Pancreas (tissue), 10 donors: ENCODE measurements around the gene MYZAP. TPM values are rescaled to one million over a fixed set of nuclear protein-coding genes. Genes with fewer than 3 reads are reported as not detected.

Source experiments
- ATAC-seq, 4 donors: fragments of 200-7000 bp; cut with Tn5 transposase; one replicate each; pipeline versions ENCODE4 v1.8.0 to v1.9.1; 2020; ENCODE audit warnings: mild to moderate bottlenecking in 4 of 4, moderate library complexity in 4 of 4
- DNase-seq, 6 donors: peaks; one replicate each; pipeline ENCODE4 v3.0.0-alpha.2; 2020
- FAIRE-seq: peaks from 2 replicates; lab custom pipeline; 2012; peaks lifted over from hg19 to GRCh38; lab: Jason Lieb, UNC
- H3K27ac ChIP-seq, 4 donors: fragments of 200-600 bp; sonication (generic); 1 replicate in 3 of 4; 2 replicates in 1 of 4; pipeline versions ENCODE4 v1.5.0 to v1.8.0; 2020
- H3K27me3 ChIP-seq, 4 donors: fragments of 200-600 bp; one replicate each; pipeline ENCODE4 v1.8.0; 2021
- H3K36me3 ChIP-seq, 3 donors: fragments of 200-600 bp; sonication (generic) in 1 of 3; one replicate each; pipeline versions ENCODE4 v1.5.0 to v1.8.0; 2020 to 2021
- H3K4me1 ChIP-seq, 3 donors: fragments of 200-600 bp; one replicate each; pipeline ENCODE4 v1.8.0; 2021
- H3K4me3 ChIP-seq, 4 donors: fragments of 200-600 bp; sonication (generic) in 2 of 4; one replicate each; pipeline versions ENCODE4 v1.5.0 to v1.8.0; 2020 to 2021
- H3K9me3 ChIP-seq, 4 donors: fragments of 200-600 bp; one replicate each; pipeline ENCODE4 v1.8.0; 2021
- whole genome bisulfite sequencing, 2 donors: extraction: QIAGEN DNeasy Blood & Tissue Kit; methylation state at CpG; one replicate each; pipeline ENCODE4 v1.1.7; 2013; 5-methylcytosine and 5-hydroxymethylcytosine counted together
- intact Hi-C, 3 donors: fragments of 100-400 bp; cut with DNase I; formaldehyde crosslinking; loops; one replicate each; pipeline versions ENCODE4 v1.11.1 to v1.14.2; 2022
- polyA plus RNA-seq, 2 donors: library from polyadenylated mRNA; stranded (reverse); fragments of 200-250 nt; gene quantifications; one replicate each; pipeline ENCODE4 v1.2.3, GENCODE V29; 2013
- total RNA-seq, 6 donors: library from RNA; stranded (reverse); fragmentation: NEBNext Ultra II Directional in 4 of 6; extraction: Animal tissue kit (Norgen Biotek cat#: 25700) in 4 of 6; gene quantifications; one replicate each; pipeline versions ENCODE4 v1.2.1 to v1.2.4, GENCODE V29; 2021 to 2023
- TF ChIP-seq, protein P1 (sequence below), 4 donors: fragments of 200-600 bp; sonication (generic) in 3 of 4; IDR thresholded peaks; one replicate each; pipeline versions ENCODE4 v1.5.0 to v1.8.0; 2021; ENCODE audit warnings: antibody characterized with exemption in 4 of 4
- donor health status: healthy with polysubstance abuse.
- donor health status: DM: no; HTN: no; CAD: no; lungs with moderate emphysema.
- donor health status: DM: no; HTN: no; CAD: no.
- donor health status: control.
- donor health status: control.
- donor health status: Bipolar disorder and iron deficiency.
- donor health status: DM: yes; HTN: yes; CAD: no.
- donor health status: DM: no; HTN: no; CAD: no.
- donor health status: DM: no; HTN: no; CAD: no.
- donor health status: DM: yes; HTN: yes; CAD: no.

The MYZAP gene
- total RNA-seq (10 to 100 TPM in 3 of 6 donors, 1 to 10 TPM in 3; 6.7 to 13.4 (median 9.7) TPM), polyA plus RNA-seq (10 to 100 TPM in 1 of 2 donors, 1 to 10 TPM in 1; 5.4 to 10.0 TPM)

DNA sequence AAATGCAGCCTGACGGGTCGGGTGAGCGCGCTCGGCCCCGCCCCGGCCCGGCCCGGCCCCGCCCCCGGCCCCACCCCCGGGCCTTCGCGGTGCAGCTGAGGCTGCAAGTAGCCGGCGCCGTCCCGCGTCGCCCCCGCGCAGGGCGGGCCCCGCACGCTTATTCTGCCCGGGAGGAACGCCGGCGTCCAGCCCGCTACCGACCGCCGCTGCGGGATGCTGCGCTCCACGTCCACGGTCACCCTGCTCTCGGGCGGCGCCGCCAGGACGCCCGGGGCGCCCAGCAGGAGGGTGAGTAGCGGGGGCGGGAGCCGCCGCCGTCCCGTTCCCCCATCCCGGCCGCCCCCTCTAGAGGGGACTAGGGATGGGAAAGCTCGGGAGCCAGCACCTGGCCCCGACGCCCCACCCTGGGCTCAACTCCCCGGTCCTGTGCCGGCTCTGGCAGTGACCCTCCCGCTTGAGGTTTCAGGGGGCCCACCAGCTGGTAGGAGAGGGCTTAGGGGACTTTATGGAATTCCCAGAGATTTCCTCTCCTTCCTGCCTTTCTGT, at the start of gene MYZAP:
TSS of gene MYZAP (plus strand) at position 83 of the 546 bp plus-strand sequence. CDS start at position 214, 131 bp downstream.
- TF ChIP-seq, protein P1, sequence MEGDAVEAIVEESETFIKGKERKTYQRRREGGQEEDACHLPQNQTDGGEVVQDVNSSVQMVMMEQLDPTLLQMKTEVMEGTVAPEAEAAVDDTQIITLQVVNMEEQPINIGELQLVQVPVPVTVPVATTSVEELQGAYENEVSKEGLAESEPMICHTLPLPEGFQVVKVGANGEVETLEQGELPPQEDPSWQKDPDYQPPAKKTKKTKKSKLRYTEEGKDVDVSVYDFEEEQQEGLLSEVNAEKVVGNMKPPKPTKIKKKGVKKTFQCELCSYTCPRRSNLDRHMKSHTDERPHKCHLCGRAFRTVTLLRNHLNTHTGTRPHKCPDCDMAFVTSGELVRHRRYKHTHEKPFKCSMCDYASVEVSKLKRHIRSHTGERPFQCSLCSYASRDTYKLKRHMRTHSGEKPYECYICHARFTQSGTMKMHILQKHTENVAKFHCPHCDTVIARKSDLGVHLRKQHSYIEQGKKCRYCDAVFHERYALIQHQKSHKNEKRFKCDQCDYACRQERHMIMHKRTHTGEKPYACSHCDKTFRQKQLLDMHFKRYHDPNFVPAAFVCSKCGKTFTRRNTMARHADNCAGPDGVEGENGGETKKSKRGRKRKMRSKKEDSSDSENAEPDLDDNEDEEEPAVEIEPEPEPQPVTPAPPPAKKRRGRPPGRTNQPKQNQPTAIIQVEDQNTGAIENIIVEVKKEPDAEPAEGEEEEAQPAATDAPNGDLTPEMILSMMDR (IDR thresholded peaks at IDR 0.05) = no peak
- Histone ChIP-seq H3K27me3 (no peaks in the 10 kb centered on the region), H3K9me3 (no peaks in the 10 kb centered on the region), H3K36me3 (no peaks in the 10 kb centered on the region), H3K4me3 (peak within 1 kb of the TSS; percentile 64 to 88 (median 74)), H3K27ac (peak within 1 kb of the TSS; percentile 75 to 92 (median 86)), H3K4me1 (peaks cover 33 to 47% (median 41%) of the 10 kb centered on the region in 3 donors)
- intact Hi-C loops = no loop called here
- DNase-seq (peak in 5 of 6 donors; percentile 66 to 87 (median 84)), FAIRE-seq (no peak), ATAC-seq (peak; percentile 69 to 82 (median 73))
- 0 to 1% methylated on average over 15 to 58 of the region's 58 CpGs for WGBS, 2 donors

GRCh38 chr15:57542505-57542817, 49.2 kb upstream of the MYZAP start:
- TF ChIP-seq, protein P1 (IDR thresholded peaks at IDR 0.05) = no peak
- peaks cover 0 to 42% (median 13%) of the 10 kb centered on the region in 3 donors for H3K36me3 ChIP-seq
- H3K27me3 ChIP-seq = no peaks in the 10 kb centered on the region
- 30 to 51% methylated on average over 4 of the region's 4 CpGs for WGBS, 2 donors
- no peak for FAIRE-seq
- H3K4me3 ChIP-seq = no peak overlapping the region
- no peak overlapping the region for H3K27ac ChIP-seq
- intact Hi-C loops = loop anchor here in 2 of 3 donors (5.0 to 10.0 kb wide), 2 partner anchors 205 to 208 kb away; no protein-coding TSS in a partner anchor
- ATAC-seq = no peak
- H3K4me1 ChIP-seq = peaks cover 0 to 4% (median 2%) of the 10 kb centered on the region in 3 donors
- no peak for DNase-seq
- no peaks in the 10 kb centered on the region for H3K9me3 ChIP-seq

DNA sequence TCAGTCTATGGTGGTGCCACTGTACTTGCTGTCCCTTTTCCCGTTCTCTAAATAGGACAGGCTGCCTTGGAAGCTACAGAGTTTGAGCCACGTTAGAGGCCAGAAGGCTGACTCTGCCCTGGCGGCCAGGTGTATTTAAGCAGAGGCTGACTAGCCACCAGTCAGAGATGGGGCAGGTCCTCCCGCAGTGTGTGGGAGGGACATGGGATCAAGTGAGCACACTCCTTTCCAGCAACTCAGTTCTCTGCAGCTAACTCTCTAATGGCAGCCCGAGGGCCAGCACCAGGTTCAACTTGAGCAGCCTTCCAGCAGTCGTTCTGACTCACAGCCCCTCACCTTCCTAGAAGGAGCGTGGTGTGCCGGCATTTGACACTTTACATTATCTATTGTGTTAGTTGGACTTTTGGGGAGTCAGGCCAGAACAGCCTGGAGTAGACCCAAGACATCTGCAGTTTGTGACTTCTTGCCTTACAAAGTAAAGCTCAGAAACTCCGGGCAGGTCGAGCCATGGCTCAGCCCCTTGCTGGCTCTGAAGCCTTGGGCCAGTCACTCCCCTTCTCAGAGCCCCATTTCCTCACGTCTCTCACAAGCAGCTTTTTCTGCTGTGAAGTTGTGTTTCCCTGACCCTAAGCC, 46.7 kb upstream of the MYZAP start:
- TF ChIP-seq, protein P1 (IDR thresholded peaks at IDR 0.05) = no peak
- H3K4me3 ChIP-seq = no peak overlapping the region
- H3K36me3 ChIP-seq = peaks cover 0 to 32% (median 13%) of the 10 kb centered on the region in 3 donors
- no peaks in the 10 kb centered on the region for H3K27me3 ChIP-seq
- ATAC-seq (no peak), DNase-seq (no peak), FAIRE-seq (no peak)
- WGBS, 2 donors = 89 to 90% methylated on average over 11 of the region's 11 CpGs
- H3K4me1 ChIP-seq = peaks cover 6 to 20% (median 14%) of the 10 kb centered on the region in 3 donors
- H3K27ac ChIP-seq = no peak overlapping the region
- no peaks in the 10 kb centered on the region for H3K9me3 ChIP-seq
- intact Hi-C loops = loop anchor here in 2 of 3 donors (5.0 to 10.0 kb wide), 2 partner anchors 208 to 210 kb away; no protein-coding TSS in a partner anchor

DNA sequence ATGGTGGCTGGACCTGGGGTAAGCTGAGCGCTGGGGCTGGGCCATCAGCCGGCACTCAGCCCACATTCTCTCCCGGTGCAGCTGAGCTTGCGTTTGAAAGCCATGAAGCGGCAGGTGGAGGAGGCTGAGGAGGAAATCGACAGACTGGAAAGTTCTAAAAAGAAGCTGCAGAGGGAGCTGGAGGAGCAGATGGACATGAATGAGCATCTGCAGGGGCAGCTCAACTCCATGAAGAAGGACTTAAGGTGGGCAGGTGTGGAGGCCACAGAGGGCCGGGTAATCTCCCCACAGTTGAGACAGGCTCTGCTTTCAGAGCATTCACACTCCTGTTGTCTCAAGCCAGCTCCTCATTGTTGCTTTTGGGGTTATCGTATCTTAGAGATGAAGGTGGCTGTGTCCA, 45.7 kb upstream of the MYZAP start:
- H3K27me3 ChIP-seq = no peaks in the 10 kb centered on the region
- intact Hi-C loops = loop anchor here in 1 of 3 donors (10.0 kb wide), 1 partner anchor 211 kb away; no protein-coding TSS in a partner anchor
- FAIRE-seq (no peak), ATAC-seq (no peak), DNase-seq (no peak)
- no peaks in the 10 kb centered on the region for H3K9me3 ChIP-seq
- TF ChIP-seq, protein P1 (IDR thresholded peaks at IDR 0.05) = no peak
- H3K4me1 ChIP-seq = peaks cover 11 to 30% (median 19%) of the 10 kb centered on the region in 3 donors
- no peak overlapping the region for H3K27ac ChIP-seq
- WGBS, 2 donors = 94 to 95% methylated on average over 8 of the region's 8 CpGs
- peaks cover 0 to 32% (median 13%) of the 10 kb centered on the region in 3 donors for H3K36me3 ChIP-seq
- no peak overlapping the region for H3K4me3 ChIP-seq
